ENCODE measurements around the gene TBC1D5.

The TBC1D5 gene

DNA sequence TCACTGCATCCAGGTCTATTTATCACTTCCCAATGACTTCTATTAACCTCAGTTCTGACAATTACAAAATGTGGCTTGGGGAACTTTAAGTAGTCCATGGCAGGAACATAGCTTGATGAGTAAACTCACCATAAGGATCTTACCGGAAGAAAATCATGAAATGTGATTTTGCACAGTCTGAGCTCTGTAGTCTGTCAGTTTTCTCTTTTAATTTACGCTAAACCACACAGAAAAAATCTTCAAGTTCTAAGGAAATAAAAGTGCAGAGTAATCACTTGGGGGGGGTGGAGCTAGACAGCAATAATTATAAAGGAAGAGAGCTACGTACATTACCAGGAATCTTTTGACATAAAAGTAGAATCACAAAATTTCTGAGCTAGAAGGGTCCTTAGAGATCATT, 9.2 kb downstream of the TBC1D5 start:
- TF ChIP-seq GATA3 (IDR thresholded peaks at IDR 0.05; ENCODE audit: low read depth, low read length), result no peak
- TF ChIP-seq GATA2 (IDR thresholded peaks at IDR 0.05; ENCODE audit: low read depth, low read length), result no peak

DNA sequence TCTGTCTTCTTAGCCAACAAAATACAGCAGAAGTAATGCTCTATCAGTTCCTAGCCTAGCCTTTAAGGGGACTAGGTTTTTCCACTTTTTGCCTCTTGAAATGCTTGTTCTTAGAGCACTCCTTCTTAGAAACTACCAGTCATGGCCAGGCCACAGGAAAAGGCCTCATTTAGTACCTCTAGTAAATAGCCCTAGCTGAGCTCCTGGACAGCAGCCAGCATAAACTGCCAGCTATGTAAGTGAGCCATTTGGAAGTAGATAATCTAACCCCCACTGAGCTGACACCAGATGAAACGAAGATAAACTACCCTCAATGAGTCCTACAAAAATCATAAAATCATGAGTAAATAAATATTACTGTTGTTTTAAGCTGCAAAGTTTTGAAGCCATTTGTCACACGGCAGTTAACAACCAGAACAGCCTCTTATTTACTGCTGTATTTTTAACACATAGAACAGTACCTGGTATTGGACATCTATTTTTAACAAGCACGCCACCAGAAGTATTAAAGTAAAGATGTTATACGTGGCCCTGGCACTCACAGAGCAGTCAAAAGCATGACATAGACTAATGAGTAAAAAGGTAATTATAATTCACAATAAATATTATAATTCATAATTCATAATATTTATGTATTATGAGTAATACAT, 12.0 kb downstream of the TBC1D5 start:
- TF ChIP-seq GATA3 (IDR thresholded peaks at IDR 0.05; ENCODE audit: low read depth, low read length) (no peak), GATA2 (IDR thresholded peaks at IDR 0.05; ENCODE audit: low read depth, low read length) (no peak)

DNA sequence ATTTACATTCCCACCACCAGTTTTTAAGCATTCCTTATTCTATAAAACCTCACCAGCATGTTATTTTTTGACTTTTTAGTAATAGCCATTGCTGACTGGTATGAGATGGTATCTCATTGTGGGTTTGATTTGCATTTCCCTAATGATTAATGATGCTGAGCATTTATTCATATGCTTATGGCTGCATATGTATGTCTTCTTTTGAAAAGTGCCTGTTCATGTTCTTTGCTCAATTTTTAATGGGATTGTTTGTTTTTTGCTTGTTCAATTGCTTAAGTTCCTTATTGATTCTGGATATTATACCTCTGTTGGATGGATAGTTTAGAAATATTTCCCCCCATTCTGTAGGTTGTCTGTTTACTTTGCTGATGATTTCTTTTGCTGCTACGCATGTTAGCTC, 16.1 kb downstream of the TBC1D5 start:
- TF ChIP-seq GATA2 (IDR thresholded peaks at IDR 0.05; ENCODE audit: low read depth, low read length) (no peak), GATA3 (IDR thresholded peaks at IDR 0.05; ENCODE audit: low read depth, low read length) (no peak)

DNA sequence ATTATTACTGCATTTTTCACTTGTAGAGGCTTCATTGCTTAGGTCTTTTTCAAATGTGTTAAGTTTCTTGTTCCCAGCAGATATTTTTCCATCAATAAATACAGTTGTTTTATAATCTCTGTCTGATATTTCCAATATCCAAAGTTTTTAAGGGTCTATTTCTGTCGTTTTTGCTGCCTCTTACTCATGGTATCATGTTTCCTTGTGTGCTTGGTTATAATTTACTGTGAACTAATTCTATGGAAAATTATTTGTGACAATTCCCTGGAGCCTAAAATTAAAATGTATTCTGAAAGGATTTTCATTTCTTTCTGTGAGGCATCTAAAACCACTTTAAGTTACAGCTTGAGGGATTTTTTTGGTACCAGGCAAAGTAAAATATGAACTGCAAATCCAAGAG, 17.5 kb downstream of the TBC1D5 start:
- TF ChIP-seq GATA2 (IDR thresholded peaks at IDR 0.05; ENCODE audit: low read depth, low read length), result no peak
- no peak for TF ChIP-seq GATA3 (IDR thresholded peaks at IDR 0.05; ENCODE audit: low read depth, low read length)

DNA sequence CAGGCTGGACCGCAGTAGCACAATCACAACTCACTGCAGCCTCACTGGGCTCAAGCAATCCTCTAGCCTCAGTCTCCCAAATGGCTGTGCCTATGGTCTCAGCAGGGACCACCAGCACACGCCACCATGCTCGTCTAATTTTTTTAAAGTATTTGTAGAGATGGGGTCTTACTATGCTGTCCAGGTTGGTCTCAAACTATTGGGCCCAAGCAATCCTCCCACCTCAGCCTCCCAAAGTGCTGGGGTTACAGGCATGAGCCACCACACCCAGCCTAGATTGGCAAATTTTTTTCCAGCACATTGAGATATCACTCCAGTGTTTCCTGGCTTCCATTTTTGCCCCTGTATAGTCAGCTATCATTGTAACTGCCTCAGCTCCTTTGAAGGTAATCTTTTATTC, 18.3 kb downstream of the TBC1D5 start:
- TF ChIP-seq GATA3 (IDR thresholded peaks at IDR 0.05; ENCODE audit: low read depth, low read length), result no peak
- TF ChIP-seq GATA2 (IDR thresholded peaks at IDR 0.05; ENCODE audit: low read depth, low read length), result no peak

DNA sequence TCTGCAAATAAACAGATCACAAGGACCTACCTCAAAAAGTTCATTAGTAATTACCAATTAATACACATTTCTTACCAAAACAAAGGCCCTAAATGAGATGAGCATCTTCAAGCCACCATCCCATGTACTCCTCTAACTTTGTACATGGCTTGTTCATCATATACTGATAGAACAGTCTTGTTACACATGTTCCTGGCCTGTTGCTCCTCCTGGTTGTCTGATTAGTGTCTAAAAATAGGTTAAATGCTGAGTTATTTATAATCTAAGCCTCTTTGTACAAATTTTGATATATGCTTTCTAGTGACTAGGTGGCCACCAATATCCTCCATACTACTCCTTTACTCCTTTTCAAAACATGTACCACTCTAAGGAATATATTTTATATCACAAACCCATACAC, 25.0 kb downstream of the TBC1D5 start:
- TF ChIP-seq GATA2 (IDR thresholded peaks at IDR 0.05; ENCODE audit: low read depth, low read length) (no peak), GATA3 (IDR thresholded peaks at IDR 0.05; ENCODE audit: low read depth, low read length) (no peak)

DNA sequence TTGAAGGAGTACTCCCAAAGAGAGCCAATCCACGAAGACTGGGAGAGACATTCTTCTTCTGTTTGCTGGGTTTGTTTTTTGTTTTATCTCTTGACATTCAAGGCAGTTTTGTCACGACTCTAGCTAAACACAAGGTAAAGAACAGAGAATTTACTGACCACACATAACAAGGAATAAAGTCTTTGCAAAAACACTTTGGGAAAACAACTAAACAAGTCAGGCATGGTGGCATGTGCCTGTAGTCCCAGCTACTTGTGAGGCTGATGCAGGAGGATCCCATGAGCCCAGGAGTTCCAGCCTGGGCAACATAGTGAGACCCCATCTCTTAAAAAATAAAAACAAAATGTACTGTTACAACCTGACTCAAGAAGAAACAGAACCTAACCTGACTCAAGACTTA, 28.0 kb downstream of the TBC1D5 start:
- TF ChIP-seq GATA2 (IDR thresholded peaks at IDR 0.05; ENCODE audit: low read depth, low read length), result no peak
- no peak for TF ChIP-seq GATA3 (IDR thresholded peaks at IDR 0.05; ENCODE audit: low read depth, low read length)

DNA sequence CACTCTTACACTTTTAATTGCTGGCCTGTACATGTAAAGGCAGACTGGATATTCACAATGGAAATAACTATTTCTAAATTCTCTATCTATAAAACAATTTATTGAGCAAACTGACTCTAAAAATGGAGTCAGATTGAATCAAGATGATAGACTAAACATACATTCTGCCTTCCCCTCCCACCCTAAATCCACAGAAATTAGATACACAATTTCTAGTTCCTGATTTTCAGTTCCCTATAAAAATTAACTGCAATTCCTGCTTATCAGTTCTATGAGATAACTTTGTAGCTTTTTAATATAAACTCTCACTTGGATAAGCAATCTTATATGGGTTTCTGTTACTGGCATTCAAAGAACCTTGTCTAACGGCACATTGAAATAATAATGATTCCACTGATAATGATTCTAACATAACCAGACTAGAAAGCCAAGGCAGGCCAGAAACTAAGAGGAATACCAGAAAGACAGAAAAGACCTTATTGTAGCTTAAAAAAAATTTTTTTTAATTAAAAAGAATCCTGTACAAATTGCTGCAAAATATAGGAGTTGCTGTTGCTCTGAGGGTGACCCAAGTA, 33.1 kb downstream of the TBC1D5 start:
- TF ChIP-seq GATA3 (IDR thresholded peaks at IDR 0.05; ENCODE audit: low read depth, low read length) (peak; percentile 58), GATA2 (IDR thresholded peaks at IDR 0.05; ENCODE audit: low read depth, low read length) (no peak)

DNA sequence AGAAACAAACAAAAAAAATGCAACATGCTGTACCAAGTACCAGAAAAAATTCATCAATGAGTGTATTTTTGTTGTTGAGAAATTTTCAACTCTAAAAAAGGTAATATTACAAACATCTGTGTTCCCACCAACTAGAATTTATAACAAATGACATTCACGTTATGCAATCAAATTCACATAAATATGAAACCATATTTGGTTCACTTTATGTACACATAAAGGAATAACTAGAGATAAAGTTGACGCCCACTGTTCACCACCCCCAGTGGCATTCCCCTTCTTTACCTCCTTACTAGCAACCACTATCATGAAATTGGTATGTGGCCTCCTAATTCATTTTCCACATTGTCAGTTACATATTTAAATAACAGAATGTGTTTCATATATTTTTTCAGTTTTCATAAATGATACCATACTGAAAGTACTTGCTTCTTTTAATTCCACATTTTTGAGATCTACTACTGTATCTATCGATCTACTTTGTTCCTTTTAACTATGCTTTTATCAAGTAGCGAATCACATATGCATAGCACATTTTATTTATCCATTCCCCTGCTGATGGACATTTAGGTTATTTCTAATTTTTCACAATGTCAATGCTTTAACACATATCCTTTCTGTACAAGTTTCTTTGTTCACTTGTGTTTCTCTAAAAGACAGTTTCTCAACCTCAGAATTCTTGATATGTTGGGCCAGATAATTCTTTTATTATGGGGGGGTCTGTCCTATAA, 34.5 kb downstream of the TBC1D5 start:
- TF ChIP-seq GATA3 (IDR thresholded peaks at IDR 0.05; ENCODE audit: low read depth, low read length) (no peak), GATA2 (IDR thresholded peaks at IDR 0.05; ENCODE audit: low read depth, low read length) (no peak)

DNA sequence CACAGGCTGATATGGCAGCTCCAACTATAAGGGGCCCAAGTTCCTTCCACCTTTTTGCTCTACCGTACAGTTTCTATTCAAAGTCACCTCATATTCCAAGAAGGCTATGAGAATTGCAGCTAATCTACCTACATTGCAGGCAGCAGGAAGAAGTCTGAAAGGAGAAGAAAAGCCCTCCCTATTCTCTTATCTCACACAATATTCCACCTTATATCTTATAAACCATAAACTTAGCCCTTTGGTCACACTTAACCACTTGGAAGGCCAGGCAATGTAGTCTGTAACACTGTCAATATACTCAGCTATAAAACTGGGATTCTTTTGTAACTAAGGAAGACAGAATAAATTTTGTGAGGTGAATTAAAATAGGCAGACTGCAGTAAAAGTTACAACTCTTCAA, 54.9 kb downstream of the TBC1D5 start:
- no peak for TF ChIP-seq GATA3 (IDR thresholded peaks at IDR 0.05; ENCODE audit: low read depth, low read length)
- TF ChIP-seq GATA2 (IDR thresholded peaks at IDR 0.05; ENCODE audit: low read depth, low read length), result no peak

DNA sequence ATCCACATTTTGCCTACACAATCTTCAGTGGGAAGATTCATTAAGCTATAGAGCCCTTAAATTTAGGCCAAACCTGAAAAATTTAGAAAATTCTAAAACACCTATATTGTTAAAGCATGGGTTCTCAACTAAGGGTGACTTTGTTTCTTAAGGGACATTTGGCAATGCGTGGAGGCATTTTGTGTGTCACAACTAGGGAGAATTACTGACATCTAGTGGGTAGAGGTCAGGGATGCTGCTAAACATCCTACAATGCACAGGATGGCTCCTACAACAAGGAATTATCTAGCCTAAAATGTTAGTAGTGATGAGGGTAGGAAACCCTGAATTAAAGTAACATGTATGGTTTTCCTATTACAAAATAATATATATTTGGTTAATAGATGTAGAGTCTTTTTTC, 55.8 kb downstream of the TBC1D5 start:
- TF ChIP-seq GATA2 (IDR thresholded peaks at IDR 0.05; ENCODE audit: low read depth, low read length), result no peak
- TF ChIP-seq GATA3 (IDR thresholded peaks at IDR 0.05; ENCODE audit: low read depth, low read length), result no peak

GRCh38 chr3:17683542-17684207, 58.8 kb downstream of the TBC1D5 start:
- no peak for TF ChIP-seq GATA2 (IDR thresholded peaks at IDR 0.05; ENCODE audit: low read depth, low read length)
- TF ChIP-seq GATA3 (IDR thresholded peaks at IDR 0.05; ENCODE audit: low read depth, low read length), result no peak

- TF ChIP-seq GATA2 (IDR thresholded peaks at IDR 0.05; ENCODE audit: low read depth, low read length), result no peak
These were observed 61.9 kb downstream of the TBC1D5 start for GRCh38 chr3:17680530-17680929.

- TF ChIP-seq GATA3 (IDR thresholded peaks at IDR 0.05; ENCODE audit: low read depth, low read length) (no peak), GATA2 (IDR thresholded peaks at IDR 0.05; ENCODE audit: low read depth, low read length) (no peak)
These were observed 64.2 kb downstream of the TBC1D5 start for GRCh38 chr3:17678116-17678741.
